Activated CD4-positive, CD25-positive, alpha-beta regulatory T cell treated with anti-CD3 and anti-CD28 coated beads, Interleukin-2, amount 50 U/mL, for 24 hours (primary cell): ENCODE data around the gene TNFSF9.
"Not testable (repeated sequence)": the region's sequence is repeated elsewhere in the genome, so short reads cannot be mapped to it uniquely, and the experiment has no call there.

Source experiments
- ATAC-seq, 2 donors: fragments of 150-1000 bp; cut with Tn5 transposase; one replicate each; pipeline ENCODE4 v1.10.0; 2021; ENCODE audit warnings: mild to moderate bottlenecking in 1 of 2, moderate library complexity in 1 of 2

Gene TNFSF9

GRCh38 chr19:6508028-6508771 is 22.6 kb upstream of the TNFSF9 start:
- ATAC-seq: not testable (repeated sequence)

GRCh38 chr19:6509118-6509971 is 21.5 kb upstream of the TNFSF9 start:
- ATAC-seq: no peak

GRCh38 chr19:6510618-6511017 is 20.2 kb upstream of the TNFSF9 start:
- ATAC-seq: no peak

- ATAC-seq: no peak
Measured at GRCh38 chr19:6514089-6514488, 16.7 kb upstream of the TNFSF9 start.

- no peak for ATAC-seq
Measured at GRCh38 chr19:6514926-6515544, 15.8 kb upstream of the TNFSF9 start.

GRCh38 chr19:6516018-6516658 is 14.7 kb upstream of the TNFSF9 start:
- ATAC-seq: peak; percentile 55 to 66

GRCh38 chr19:6516659-6517291 is 14.1 kb upstream of the TNFSF9 start:
- ATAC-seq: peak; percentile 87 to 91

GRCh38 chr19:6518145-6518911 is 12.5 kb upstream of the TNFSF9 start:
- no peak for ATAC-seq

GRCh38 chr19:6519289-6519688 is 11.5 kb upstream of the TNFSF9 start:
- peak in 1 of 2 donors; percentile 24 for ATAC-seq

GRCh38 chr19:6521718-6522646 is 8.8 kb upstream of the TNFSF9 start:
- peak; percentile 58 to 69 for ATAC-seq

- ATAC-seq: no peak
Measured at GRCh38 chr19:6522712-6523111, 8.1 kb upstream of the TNFSF9 start.

- no peak for ATAC-seq
Measured at GRCh38 chr19:6524311-6524710, 6.5 kb upstream of the TNFSF9 start.

- peak; percentile 4 to 8 for ATAC-seq
Measured at GRCh38 chr19:6527893-6528543, 2.8 kb upstream of the TNFSF9 start.

- no peak for ATAC-seq
Measured at GRCh38 chr19:6528544-6529121, 2.2 kb upstream of the TNFSF9 start.

GRCh38 chr19:6529351-6529750 is 1.5 kb upstream of the TNFSF9 start:
- no peak for ATAC-seq

- ATAC-seq: no peak
Measured at GRCh38 chr19:6529937-6530385, 865 bp upstream of the TNFSF9 start.

GRCh38 chr19:6531163-6531955 is 533 bp downstream of the TNFSF9 start:
- ATAC-seq: no peak

- no peak for ATAC-seq
Measured at GRCh38 chr19:6531956-6532243, 1.1 kb downstream of the TNFSF9 start.
